IMR-90 (cell line): ENCODE measurements around the gene LAMTOR1.

Experiments
- CEBPB ChIP-seq: IDR thresholded peaks from 2 replicates; pipeline ENCODE4 v1.6.1; 2012; ENCODE audit warnings: low read depth, low read length, improper control_type of control experiment
- CTCF ChIP-seq: conservative IDR thresholded peaks from 2 replicates; pipeline ENCODE4 v1.5.1; 2012; ENCODE audit warnings: mild to moderate bottlenecking, low read depth, low read length, improper control_type of control experiment
- FOS ChIP-seq: fragments of 150-350 bp; IDR thresholded peaks from 2 replicates; pipeline ENCODE4 v1.6.1; 2016; ENCODE audit warnings: low read depth, low read length
- MAFK ChIP-seq: IDR thresholded peaks from 2 replicates; pipeline ENCODE4 v1.6.1; 2012; ENCODE audit warnings: low read depth, low read length, improper control_type of control experiment
- MAZ ChIP-seq: IDR thresholded peaks from 2 replicates; pipeline ENCODE4 v1.6.1; 2012; ENCODE audit warnings: low read depth, mild to moderate bottlenecking, low read length, improper control_type of control experiment, moderate library complexity, borderline replicate concordance
- MXI1 ChIP-seq: IDR thresholded peaks from 2 replicates; pipeline ENCODE4 v1.6.1; 2012; ENCODE audit warnings: low read depth, mild to moderate bottlenecking, low read length, moderate library complexity, borderline replicate concordance
- POLR2A ChIP-seq: IDR thresholded peaks from 2 replicates; pipeline ENCODE4 v1.6.1; 2012; ENCODE audit warnings: mild to moderate bottlenecking, low read depth, low read length
- RAD21 ChIP-seq: IDR thresholded peaks from 2 replicates; pipeline ENCODE4 v1.6.1; 2012; ENCODE audit warnings: low read length, improper control_type of control experiment
- RCOR1 ChIP-seq: IDR thresholded peaks from 2 replicates; pipeline ENCODE4 v1.6.1; 2012; ENCODE audit warnings: mild to moderate bottlenecking, low read length, improper control_type of control experiment; ENCODE audit not compliant: insufficient replicate concordance
- RFX5 ChIP-seq: IDR thresholded peaks from 2 replicates; pipeline ENCODE4 v1.8.0; 2012; ENCODE audit warnings: low read depth, mild to moderate bottlenecking, low read length, moderate library complexity
- SMC3 ChIP-seq: fragments of 150-350 bp; IDR thresholded peaks from 2 replicates; pipeline ENCODE4 v1.6.1; 2016; ENCODE audit warnings: low read depth, mild to moderate bottlenecking, antibody characterized with exemption, low read length, moderate library complexity

GRCh38 chr11:72150882-72151281 lies 47.8 kb upstream of the LAMTOR1 start:
- no peak for TF ChIP-seq MAFK
- no peak for TF ChIP-seq SMC3
- TF ChIP-seq CTCF = no peak
- TF ChIP-seq MXI1 = no peak
- no peak for TF ChIP-seq RCOR1
- no peak for TF ChIP-seq POLR2A
- TF ChIP-seq RAD21 = no peak
- TF ChIP-seq CEBPB = no peak
- no peak for TF ChIP-seq RFX5
- TF ChIP-seq FOS = no peak
- TF ChIP-seq MAZ = no peak
